Natural killer cell (primary cell): ENCODE results near the gene AMDHD1. TPM values are rescaled to one million over a fixed set of nuclear protein-coding genes. Genes with fewer than 3 reads are reported as not detected.

ENCODE experiments used
- ATAC-seq, 3 donors: fragments of 150-1000 bp in 2 of 3; fragments of 200-7000 bp in 1 of 3; cut with Tn5 transposase; 1 replicate in 1 of 3; 2 replicates in 2 of 3; pipeline ENCODE4 v1.10.0; 2021; ENCODE audit warnings: mild to moderate bottlenecking in 2 of 3, moderate library complexity in 2 of 3
- DNase-seq, 2 donors: peaks; one replicate each; pipeline versions ENCODE4 v3.0.0 to v3.0.0-alpha.2; 2013 to 2021; ENCODE audit warnings: mixed read lengths in 1 of 2
- H3K27ac ChIP-seq: one replicate; pipeline ENCODE4 v1.5.1; 2013; ENCODE audit warnings: mild to moderate bottlenecking, low read length
- H3K27me3 ChIP-seq: one replicate; pipeline ENCODE4 v1.6.1; 2013; ENCODE audit warnings: low read length; ENCODE audit not compliant: control insufficient read depth, insufficient read depth
- H3K36me3 ChIP-seq: one replicate; pipeline ENCODE4 v1.6.1; 2013; ENCODE audit warnings: low read length; ENCODE audit not compliant: control insufficient read depth, insufficient read depth
- H3K4me1 ChIP-seq: one replicate; pipeline ENCODE4 v1.6.1; 2013; ENCODE audit warnings: low read length; ENCODE audit not compliant: control insufficient read depth, insufficient read depth
- H3K4me3 ChIP-seq: one replicate; pipeline ENCODE4 v1.5.1; 2013; ENCODE audit warnings: low read length
- H3K9me3 ChIP-seq: one replicate; pipeline ENCODE4 v1.6.1; 2013; ENCODE audit warnings: low read length; ENCODE audit not compliant: control insufficient read depth, insufficient read depth
- H3K27ac Mint-ChIP-seq, 2 donors: one replicate each; pipeline ENCODE4 v1.8.0; 2022; ENCODE audit warnings: mild to moderate bottlenecking in 2 of 2, mixed read lengths in 2 of 2, moderate library complexity in 1 of 2
- H3K27me3 Mint-ChIP-seq, 2 donors: one replicate each; pipeline ENCODE4 v1.8.0; 2022; ENCODE audit warnings: low read depth in 2 of 2, mixed read lengths in 2 of 2
- H3K36me3 Mint-ChIP-seq: one replicate; pipeline ENCODE4 v1.8.0; 2022; ENCODE audit warnings: mixed read lengths
- H3K4me1 Mint-ChIP-seq, 2 donors: one replicate each; pipeline ENCODE4 v1.8.0; 2022; ENCODE audit warnings: mixed read lengths in 2 of 2
- H3K4me3 Mint-ChIP-seq: one replicate; pipeline ENCODE4 v1.8.0; 2022; ENCODE audit warnings: mild to moderate bottlenecking, moderate library complexity, mixed read lengths
- H3K9me3 Mint-ChIP-seq, 2 donors: one replicate each; pipeline ENCODE4 v1.8.0; 2022; ENCODE audit warnings: mixed read lengths in 2 of 2
- WGBS: methylation state at CpG from one replicate; pipeline ENCODE4 v1.1.7; 2013; ENCODE audit warnings: missing lambda C conversion rate; ENCODE audit not compliant: insufficient coverage; 5-methylcytosine and 5-hydroxymethylcytosine counted together
- intact Hi-C: fragments of 100-400 bp; cut with micrococcal nuclease; formaldehyde crosslinking; loops from one replicate; pipeline ENCODE4 v1.14.2; 2022
- total RNA-seq, 4 donors: library from RNA; stranded (reverse); fragments of 120-200 nt in 1 of 4; gene quantifications; one replicate each; pipeline versions ENCODE4 v1.2.3 to v1.2.4, GENCODE V29; 2013 to 2022
- TF ChIP-seq, protein P1 (sequence below): fragments of 200-600 bp; IDR thresholded peaks from one replicate; pipeline ENCODE4 v1.8.0; 2022; ENCODE audit warnings: antibody characterized with exemption

The AMDHD1 gene
- total RNA-seq, 3 donors from 2014 or later (not counting 1 experiment from before 2014, with no cell fraction given): 1.2 to 1.6 (median 1.4) TPM

DNA sequence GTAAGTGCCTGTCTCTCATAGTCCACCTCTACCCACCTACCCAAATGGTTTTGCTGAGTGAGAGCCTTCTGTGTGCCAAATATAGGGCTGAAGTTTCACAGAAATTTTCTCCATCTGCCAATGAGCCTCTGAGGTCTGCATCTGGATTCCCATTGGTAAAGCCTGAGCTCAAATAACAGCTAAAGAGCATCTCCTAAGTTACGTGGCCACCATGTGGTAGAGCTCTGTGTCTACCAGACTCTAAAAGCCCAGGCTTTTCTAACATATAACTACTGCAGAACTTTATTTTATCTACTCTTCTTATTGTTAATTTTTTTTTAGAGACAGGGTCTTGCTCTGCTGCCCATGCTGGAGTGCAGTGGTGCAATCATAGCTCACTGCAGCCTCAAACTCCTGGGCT lies 16.0 kb downstream of the AMDHD1 start:
- ATAC-seq (no peak), DNase-seq (peak in 1 of 2 donors; percentile 17)
- H3K4me1 ChIP-seq: no peaks in the 10 kb centered on the region
- no peaks in the 10 kb centered on the region for H3K27me3 ChIP-seq
- Mint-ChIP-seq H3K27me3 (no peaks in the 10 kb centered on the region), H3K36me3 (no peaks in the 10 kb centered on the region), H3K4me1 (no peaks in the 10 kb centered on the region), H3K9me3 (no peaks in the 10 kb centered on the region), H3K4me3 (no peak overlapping the region), H3K27ac (no peak overlapping the region)
- no peaks in the 10 kb centered on the region for H3K36me3 ChIP-seq
- intact Hi-C loops: no loop called here
- no peak overlapping the region for H3K27ac ChIP-seq
- WGBS: 77% methylated on average over 1 of the region's 1 CpG
- no peaks in the 10 kb centered on the region for H3K9me3 ChIP-seq
- H3K4me3 ChIP-seq: no peak overlapping the region
- TF ChIP-seq, protein P1, sequence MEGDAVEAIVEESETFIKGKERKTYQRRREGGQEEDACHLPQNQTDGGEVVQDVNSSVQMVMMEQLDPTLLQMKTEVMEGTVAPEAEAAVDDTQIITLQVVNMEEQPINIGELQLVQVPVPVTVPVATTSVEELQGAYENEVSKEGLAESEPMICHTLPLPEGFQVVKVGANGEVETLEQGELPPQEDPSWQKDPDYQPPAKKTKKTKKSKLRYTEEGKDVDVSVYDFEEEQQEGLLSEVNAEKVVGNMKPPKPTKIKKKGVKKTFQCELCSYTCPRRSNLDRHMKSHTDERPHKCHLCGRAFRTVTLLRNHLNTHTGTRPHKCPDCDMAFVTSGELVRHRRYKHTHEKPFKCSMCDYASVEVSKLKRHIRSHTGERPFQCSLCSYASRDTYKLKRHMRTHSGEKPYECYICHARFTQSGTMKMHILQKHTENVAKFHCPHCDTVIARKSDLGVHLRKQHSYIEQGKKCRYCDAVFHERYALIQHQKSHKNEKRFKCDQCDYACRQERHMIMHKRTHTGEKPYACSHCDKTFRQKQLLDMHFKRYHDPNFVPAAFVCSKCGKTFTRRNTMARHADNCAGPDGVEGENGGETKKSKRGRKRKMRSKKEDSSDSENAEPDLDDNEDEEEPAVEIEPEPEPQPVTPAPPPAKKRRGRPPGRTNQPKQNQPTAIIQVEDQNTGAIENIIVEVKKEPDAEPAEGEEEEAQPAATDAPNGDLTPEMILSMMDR: no peak

DNA sequence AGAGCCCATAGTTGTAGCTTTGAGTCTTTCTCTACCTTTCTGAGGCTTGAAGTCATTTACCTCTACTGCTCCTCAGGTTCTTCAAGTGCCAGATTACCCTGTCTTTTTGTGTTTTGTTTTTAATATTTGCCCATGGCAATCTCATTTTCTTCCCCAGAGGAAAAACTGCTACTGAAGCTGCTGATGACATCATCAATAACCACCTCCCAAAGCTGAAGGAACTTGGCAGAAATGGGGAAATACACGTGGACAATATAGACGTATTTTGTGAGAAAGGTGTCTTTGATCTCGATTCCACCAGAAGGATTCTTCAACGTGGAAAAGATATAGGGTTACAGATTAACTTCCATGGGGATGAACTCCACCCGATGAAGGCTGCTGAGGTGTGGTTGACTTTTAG lies 17.1 kb downstream of the AMDHD1 start:
- H3K27ac Mint-ChIP-seq: no peak overlapping the region
- intact Hi-C loops: no loop called here
- Histone ChIP-seq H3K4me3 (no peak overlapping the region), H3K27me3 (no peaks in the 10 kb centered on the region), H3K36me3 (no peaks in the 10 kb centered on the region), H3K27ac (no peak overlapping the region), H3K9me3 (no peaks in the 10 kb centered on the region), H3K4me1 (no peaks in the 10 kb centered on the region)
- no peaks in the 10 kb centered on the region for H3K36me3 Mint-ChIP-seq
- H3K9me3 Mint-ChIP-seq: no peaks in the 10 kb centered on the region
- no peak for DNase-seq
- H3K4me3 Mint-ChIP-seq: no peak overlapping the region
- H3K4me1 Mint-ChIP-seq: no peaks in the 10 kb centered on the region
- no peak for ATAC-seq
- TF ChIP-seq, protein P1: no peak
- 73% methylated on average over 5 of the region's 5 CpGs for WGBS
- H3K27me3 Mint-ChIP-seq: no peaks in the 10 kb centered on the region

DNA sequence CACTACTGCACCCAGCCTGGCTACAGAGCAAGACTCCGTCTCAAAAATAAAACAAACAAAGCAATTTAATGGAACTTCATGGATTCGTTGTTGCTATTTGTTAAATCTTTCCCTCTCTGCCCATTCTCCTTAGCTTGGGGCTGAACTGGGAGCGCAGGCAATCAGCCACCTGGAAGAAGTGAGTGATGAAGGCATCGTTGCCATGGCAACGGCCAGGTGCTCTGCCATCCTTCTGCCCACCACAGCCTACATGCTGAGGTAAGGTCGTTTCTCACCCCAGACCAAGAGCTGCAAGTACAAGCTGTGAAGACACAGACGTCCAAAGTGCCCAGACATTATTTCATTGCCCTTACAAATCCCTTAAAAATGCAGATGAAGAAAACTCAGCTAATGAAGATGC lies 19.1 kb downstream of the AMDHD1 start:
- Histone ChIP-seq H3K4me1 (no peaks in the 10 kb centered on the region), H3K4me3 (no peak overlapping the region), H3K27ac (no peak overlapping the region), H3K27me3 (no peaks in the 10 kb centered on the region), H3K36me3 (no peaks in the 10 kb centered on the region), H3K9me3 (no peaks in the 10 kb centered on the region)
- no peaks in the 10 kb centered on the region for H3K27me3 Mint-ChIP-seq
- no peaks in the 10 kb centered on the region for H3K4me1 Mint-ChIP-seq
- no peak overlapping the region for H3K4me3 Mint-ChIP-seq
- H3K36me3 Mint-ChIP-seq: no peaks in the 10 kb centered on the region
- TF ChIP-seq, protein P1: no peak
- intact Hi-C loops: no loop called here
- no peak for DNase-seq
- no peaks in the 10 kb centered on the region for H3K9me3 Mint-ChIP-seq
- H3K27ac Mint-ChIP-seq: no peak overlapping the region
- ATAC-seq: no peak
- 81% methylated on average over 7 of the region's 7 CpGs for whole genome bisulfite sequencing

DNA sequence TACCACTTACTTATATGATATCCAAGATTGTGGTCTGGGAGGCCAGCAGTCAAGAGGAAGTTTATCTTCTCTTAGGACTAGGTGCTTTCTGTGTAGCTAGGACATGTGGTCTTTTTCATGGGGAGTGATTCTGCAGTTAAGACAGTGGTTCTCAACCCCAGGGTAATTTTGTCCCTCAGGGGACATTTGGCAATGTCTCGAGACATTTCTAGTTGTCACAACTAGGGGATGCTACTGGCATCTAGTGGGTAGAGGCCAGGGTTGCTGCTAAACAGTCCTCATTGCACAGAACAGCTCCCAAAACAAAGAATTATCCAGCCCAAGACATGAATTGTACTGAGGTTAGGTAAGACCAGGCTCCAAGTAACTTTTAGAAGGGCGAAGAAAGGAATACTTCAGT lies 20.0 kb downstream of the AMDHD1 start:
- Mint-ChIP-seq H3K36me3 (no peaks in the 10 kb centered on the region), H3K4me1 (no peaks in the 10 kb centered on the region), H3K27me3 (no peaks in the 10 kb centered on the region), H3K9me3 (no peaks in the 10 kb centered on the region), H3K27ac (no peak overlapping the region), H3K4me3 (no peak overlapping the region)
- Histone ChIP-seq H3K27ac (no peak overlapping the region), H3K9me3 (no peaks in the 10 kb centered on the region), H3K36me3 (no peaks in the 10 kb centered on the region), H3K4me1 (no peaks in the 10 kb centered on the region), H3K4me3 (no peak overlapping the region), H3K27me3 (no peaks in the 10 kb centered on the region)
- TF ChIP-seq, protein P1: no peak
- ATAC-seq (no peak), DNase-seq (no peak)
- intact Hi-C loops: no loop called here
- 43% methylated on average over 1 of the region's 2 CpGs for WGBS
